IPS DF 4.7 (cell line): Measurements from ENCODE around the gene QSOX2.

ENCODE experiments used
- DNase-seq: peaks from one replicate; pipeline ENCODE4 v3.0.0-alpha.2; 2013; ENCODE audit warnings: low spot score; ENCODE audit errors: extremely low read depth

The QSOX2 gene

GRCh38 chr9:136252846-136253245 lies 7.2 kb upstream of the QSOX2 start:
- no peak for DNase-seq

GRCh38 chr9:136252281-136252680 lies 6.7 kb upstream of the QSOX2 start:
- DNase-seq: no peak

DNA sequence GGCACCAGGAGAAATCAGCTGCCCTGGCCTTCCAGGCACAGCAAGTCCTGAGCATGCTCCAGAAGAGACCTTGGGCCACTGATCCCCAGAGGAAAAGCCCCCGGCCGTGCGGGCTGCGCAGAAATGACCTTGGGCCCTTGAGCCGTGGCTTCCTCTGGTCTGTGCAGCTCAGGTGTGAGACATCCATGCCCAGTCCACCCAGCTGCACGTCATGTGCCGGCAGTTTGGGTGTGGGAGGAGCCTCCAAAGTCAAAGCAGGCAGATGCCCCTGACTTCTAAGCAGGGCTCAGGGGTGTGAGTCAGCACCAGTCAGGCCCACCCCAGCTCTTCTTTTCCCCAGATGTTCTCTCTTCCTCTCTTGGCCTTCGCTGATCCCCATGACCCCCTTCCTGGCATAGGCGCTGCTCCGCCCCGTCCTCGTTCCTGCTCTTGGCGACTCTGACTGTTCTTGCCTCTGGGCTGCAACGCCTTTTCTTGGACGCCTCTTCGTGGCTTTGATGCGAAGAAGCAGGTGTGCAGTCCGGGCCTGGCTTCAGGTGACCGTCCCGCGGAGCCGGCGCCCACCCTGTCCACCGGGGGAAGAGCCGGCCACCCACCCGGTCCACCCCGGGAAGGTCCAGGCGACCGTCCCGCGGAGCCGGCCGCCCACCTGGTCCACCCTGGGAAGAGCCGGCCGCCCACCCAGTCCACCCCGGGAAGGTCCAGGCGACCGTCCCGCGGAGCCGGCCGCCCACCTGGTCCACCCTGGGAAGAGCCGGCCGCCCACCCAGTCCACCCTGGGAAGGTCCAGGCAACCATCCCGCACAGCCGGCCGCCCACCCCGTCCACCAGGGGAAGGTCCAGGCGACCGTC lies 5.9 kb upstream of the QSOX2 start:
- no peak for DNase-seq

GRCh38 chr9:136250676-136251075 lies 5.1 kb upstream of the QSOX2 start:
- DNase-seq: no peak

- no peak for DNase-seq
Observed at GRCh38 chr9:136249877-136250559, 4.4 kb upstream of the QSOX2 start.

DNA sequence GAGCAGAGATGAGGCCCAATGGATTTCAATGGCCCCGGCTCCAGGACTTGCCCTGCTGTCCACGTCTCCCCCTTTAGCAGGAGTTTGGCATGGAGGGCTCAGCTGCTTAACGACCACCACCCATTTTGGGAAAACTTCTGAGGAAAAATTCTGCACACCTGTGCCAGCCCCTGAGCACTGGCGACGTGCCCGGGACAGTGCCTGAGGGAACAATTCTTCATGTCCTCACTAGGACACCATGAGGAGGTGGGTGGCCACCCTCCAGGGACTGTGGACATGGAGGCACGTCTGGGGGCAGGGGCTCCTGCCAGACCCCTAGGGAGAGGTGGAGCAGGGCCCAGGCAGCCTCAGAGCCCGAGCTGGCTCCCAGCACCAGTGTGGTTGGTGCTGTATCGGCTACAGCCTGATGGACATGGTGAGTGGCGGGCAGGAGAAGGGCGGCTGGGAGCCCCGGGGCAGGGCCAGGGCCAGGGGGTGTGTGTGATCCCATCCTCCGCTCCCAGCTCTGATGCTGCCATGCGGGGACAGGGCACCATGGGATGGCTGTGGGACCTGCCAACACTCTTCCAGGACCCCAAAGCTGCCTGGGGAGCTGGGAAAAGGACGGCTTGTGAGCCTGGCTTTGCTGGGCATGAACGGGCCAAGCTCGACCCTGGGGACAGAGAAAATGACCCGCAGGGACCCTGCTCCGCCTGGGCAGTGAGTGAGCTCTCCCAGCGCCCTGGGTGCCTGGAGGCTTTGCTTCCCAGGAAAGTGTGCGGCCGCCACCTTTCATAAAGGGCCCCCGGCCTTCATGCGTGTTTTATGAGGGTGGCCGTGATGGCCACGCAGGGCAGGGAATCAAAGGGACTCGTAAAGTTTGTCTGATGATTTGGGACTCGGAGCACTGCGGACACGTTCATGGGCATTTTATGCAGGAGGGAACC lies 3.6 kb upstream of the QSOX2 start:
- DNase-seq: no peak

DNA sequence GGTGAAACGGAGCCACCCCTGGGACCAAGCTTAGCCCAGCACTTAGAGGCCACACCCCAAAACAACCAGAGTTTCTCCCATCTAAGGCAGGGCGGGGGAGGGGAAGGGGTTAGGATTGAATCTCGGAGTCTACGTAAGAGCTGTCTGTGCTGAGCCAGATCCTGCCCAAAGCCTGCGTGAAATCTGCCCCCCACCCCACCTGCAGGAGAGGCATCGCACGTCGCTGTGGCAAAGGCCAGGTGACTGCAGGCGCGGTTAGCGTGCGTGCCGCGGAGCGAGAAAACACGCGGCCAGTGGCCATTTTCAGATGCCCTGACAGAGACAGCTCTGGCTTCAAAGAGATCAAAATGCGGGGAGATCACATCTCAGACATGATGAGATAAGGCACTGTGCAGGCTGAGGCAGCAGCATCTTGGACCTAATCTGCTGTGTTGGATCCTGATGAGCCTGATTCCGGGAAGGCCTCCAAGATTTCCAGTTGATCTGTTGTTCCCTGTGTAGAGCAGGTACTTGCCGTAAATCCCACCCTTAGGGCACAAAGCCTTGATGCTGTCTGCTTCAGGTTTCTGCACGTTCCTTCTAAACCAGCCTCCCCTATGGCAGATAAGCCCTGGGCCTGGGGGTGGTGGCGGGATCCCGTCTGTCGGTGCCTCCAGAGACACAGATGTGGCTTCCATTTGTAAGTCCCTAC lies 2.5 kb upstream of the QSOX2 start:
- DNase-seq: no peak

- no peak for DNase-seq
Observed at GRCh38 chr9:136247551-136247916, 1.9 kb upstream of the QSOX2 start.

DNA sequence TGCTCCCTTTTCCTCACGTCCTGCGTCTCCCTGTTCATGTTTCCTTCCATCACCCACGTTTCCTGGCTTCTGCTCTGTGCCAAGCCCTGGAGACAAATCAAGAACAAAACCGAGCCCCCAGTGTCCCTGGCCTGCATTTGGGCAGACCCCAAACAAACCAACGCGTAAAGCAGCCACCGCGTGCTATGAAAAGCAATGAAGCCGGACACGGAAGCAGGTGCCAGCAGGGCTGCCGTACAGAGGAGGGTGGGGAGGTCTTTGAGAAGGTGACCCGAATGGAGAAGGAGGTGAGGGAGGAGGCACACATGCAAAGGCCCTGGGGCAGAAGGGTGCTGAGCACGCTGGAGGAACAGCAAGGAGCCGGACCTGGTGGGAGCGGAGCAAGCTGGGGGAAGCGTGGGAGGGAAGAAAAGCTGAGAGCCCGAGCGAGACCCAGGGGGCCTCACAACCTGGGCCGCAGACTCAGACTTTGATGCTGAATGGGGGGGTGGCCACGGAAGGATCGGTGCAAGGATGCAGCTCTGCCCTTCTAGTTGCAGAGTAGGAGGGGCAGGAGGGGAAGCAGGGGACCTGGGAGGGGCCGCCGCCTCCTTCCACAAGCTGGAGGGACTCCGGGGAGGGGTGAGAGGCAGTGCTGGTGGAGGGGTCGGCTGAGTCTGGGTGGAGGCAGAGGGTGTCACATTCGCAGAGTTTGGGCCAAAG lies 1.4 kb upstream of the QSOX2 start:
- no peak for DNase-seq

- DNase-seq: no peak
Observed at GRCh38 chr9:136244969-136245218, 718 bp downstream of the QSOX2 start.

GRCh38 chr9:136244122-136244968 lies 1.3 kb downstream of the QSOX2 start:
- no peak for DNase-seq

DNA sequence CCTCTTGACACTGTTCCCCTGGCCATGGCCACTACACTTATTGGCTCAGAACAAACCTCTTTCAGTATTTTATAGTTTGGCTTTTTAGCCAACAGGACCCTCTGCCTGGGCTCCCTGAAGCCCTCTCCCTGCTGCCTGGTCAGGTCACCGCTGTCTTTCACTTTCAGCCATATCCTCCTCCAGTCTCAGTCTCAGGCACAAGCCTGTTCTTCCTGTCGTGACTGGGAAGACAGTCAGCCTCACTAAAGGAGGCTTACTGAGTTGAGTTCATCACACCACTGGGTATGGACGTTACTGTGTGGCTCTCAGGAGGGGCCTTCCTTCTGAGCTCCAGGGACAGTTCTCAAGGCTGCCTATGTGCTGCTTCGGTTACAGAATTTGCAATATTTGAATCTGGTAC lies 2.0 kb downstream of the QSOX2 start:
- no peak for DNase-seq

- DNase-seq: no peak
Observed at GRCh38 chr9:136242918-136243525, 2.6 kb downstream of the QSOX2 start.

- no peak for DNase-seq
Observed at GRCh38 chr9:136242248-136242647, 3.4 kb downstream of the QSOX2 start.

GRCh38 chr9:136241542-136241941 lies 4.1 kb downstream of the QSOX2 start:
- DNase-seq: no peak

DNA sequence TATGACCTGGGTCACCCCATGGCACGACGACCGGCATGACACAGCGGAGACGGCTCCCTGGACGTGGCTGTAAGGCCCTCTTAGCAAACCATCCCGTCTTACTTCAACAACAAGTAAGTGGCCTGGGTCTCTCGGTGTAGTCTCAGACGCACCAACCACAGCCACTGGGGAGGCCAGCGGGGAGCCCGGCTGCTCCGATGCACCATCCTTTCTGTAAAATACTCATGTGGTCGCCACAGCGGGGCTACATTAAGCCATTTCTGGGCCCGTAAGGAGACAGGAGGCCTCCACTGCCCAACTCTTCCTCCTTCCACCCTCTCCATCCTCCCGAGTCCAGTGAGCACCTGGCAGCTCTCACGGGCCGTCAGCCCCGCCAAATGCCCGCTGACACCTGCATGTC lies 4.7 kb downstream of the QSOX2 start:
- no peak for DNase-seq

- no peak for DNase-seq
Observed at GRCh38 chr9:136239983-136240330, 5.7 kb downstream of the QSOX2 start.

DNA sequence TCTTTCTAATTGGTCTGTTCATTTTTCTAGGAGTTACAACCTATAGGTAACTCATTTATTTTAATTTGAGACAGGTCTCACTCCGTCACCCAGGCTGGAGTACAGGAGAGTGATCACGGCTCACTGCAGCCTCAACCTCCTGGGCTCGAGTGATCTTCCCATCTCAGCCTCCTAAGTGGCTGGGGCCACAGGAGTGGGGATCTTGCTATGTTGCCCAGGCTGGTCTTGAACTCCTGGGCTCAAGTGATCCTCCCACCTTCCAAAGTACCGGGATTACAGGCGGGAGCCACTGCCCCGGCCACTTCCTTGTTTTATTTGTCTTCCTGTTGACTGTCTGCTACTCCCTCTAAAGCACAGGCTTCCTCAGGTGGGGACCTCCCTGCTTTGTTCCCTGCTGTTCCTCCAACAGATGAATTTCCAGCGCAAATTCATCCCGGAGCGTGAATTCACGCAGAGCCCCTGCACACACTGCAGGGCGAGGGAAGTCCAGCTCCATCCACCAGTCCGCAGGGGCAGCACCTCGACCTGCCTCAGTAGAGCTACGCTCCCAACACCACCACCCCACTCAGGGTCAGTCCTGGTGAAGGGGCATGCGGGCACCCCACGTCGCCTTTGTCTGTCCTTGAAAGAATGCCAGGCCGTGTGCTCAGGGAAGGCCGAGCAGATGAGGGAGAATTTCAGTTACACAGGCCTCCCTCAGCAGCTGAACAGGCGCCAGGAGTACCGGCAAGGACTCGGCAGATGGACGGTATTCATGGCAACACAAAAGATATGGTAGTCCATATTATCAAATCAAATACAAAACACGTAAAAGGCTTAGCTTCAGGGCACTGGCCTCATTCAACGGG lies 6.3 kb downstream of the QSOX2 start:
- no peak for DNase-seq

GRCh38 chr9:136238342-136238732 lies 7.3 kb downstream of the QSOX2 start:
- no peak for DNase-seq
